Adrenal gland (tissue), 12 donors: Measurements from ENCODE around the gene PLCB1. TPM values are rescaled to one million over a fixed set of nuclear protein-coding genes. Genes with fewer than 3 reads are reported as not detected.
"Not testable (repeated sequence)": the region's sequence is repeated elsewhere in the genome, so short reads cannot be mapped to it uniquely, and the experiment has no call there.

Source experiments
- DNase-seq, 7 donors: peaks; one replicate each; pipeline ENCODE4 v3.0.0-alpha.2; 2019 to 2020
- H3K27ac ChIP-seq, 5 donors: fragments of 200-600 bp; sonication (generic) in 4 of 5; 1 replicate in 3 of 5; 2 replicates in 2 of 5; pipeline versions ENCODE4 v1.5.1 to v1.8.0; 2016 to 2020; ENCODE audit warnings: mild to moderate bottlenecking in 1 of 5
- H3K27me3 ChIP-seq: fragments of 200-600 bp; 2 replicates; pipeline ENCODE4 v1.8.0; 2021
- H3K36me3 ChIP-seq, 2 donors: fragments of 200-600 bp; replicated peaks in 1 of 2; 1 replicate in 1 of 2; 2 replicates in 1 of 2; pipeline versions ENCODE4 v1.5.1 to v1.8.0; 2018 to 2022
- H3K4me1 ChIP-seq, 2 donors: fragments of 200-600 bp; replicated peaks in 1 of 2; 1 replicate in 1 of 2; 2 replicates in 1 of 2; pipeline versions ENCODE4 v1.5.1 to v1.8.0; 2018 to 2021
- H3K4me3 ChIP-seq, 4 donors: fragments of 200-600 bp; sonication (generic) in 3 of 4; one replicate each; pipeline ENCODE4 v1.5.1; 2016 to 2018
- H3K9me3 ChIP-seq, 3 donors: fragments of 200-600 bp; sonication (generic) in 1 of 3; replicated peaks in 1 of 3; 1 replicate in 2 of 3; 2 replicates in 1 of 3; pipeline versions ENCODE4 v1.5.1 to v1.8.0; 2016 to 2021
- POLR2A ChIP-seq, 2 donors: fragments of 450-650 bp; IDR thresholded peaks; one replicate each; pipeline ENCODE4 v1.6.1; 2017; ENCODE audit warnings: antibody characterized with exemption in 2 of 2, mild to moderate bottlenecking in 2 of 2, moderate library complexity in 1 of 2
- WGBS, 4 donors: extraction: QIAGEN DNeasy Blood & Tissue Kit in 2 of 4; methylation state at CpG; one replicate each; pipeline versions ENCODE4 v1.1.5 to v1.1.7; 2013 to 2017; 5-methylcytosine and 5-hydroxymethylcytosine counted together
- intact Hi-C, 2 donors: fragments of 100-400 bp; cut with DNase I; formaldehyde crosslinking; loops; one replicate each; pipeline versions ENCODE4 v1.14.1 to v1.15.0; 2022 to 2023
- polyA plus RNA-seq, 3 donors: library from polyadenylated mRNA; stranded (reverse); fragments of 200-250 nt in 2 of 3; fragments of 350-450 nt in 1 of 3; fragmentation: Illumina TruSeq in 1 of 3; extraction: RNeasy Lipid Tissue Mini Kit (QIAGEN cat#74804) in 1 of 3; gene quantifications; one replicate each; pipeline ENCODE4 v1.2.3, GENCODE V29; 2013 to 2014
- total RNA-seq, 9 donors: library from RNA; depleted of rRNA in 4 of 9; stranded (reverse); fragments of >200 nt in 4 of 9; fragments of 120-200 nt in 1 of 9; fragmentation: NEBNext Ultra II Directional in 1 of 9; extraction: Animal tissue kit (Norgen Biotek cat#: 25700) in 1 of 9; gene quantifications; one replicate each; pipeline versions ENCODE4 v1.1.0 to v1.2.4, GENCODE V29; 2013 to 2023
- TF ChIP-seq, protein P1 (sequence below), 6 experiments: fragments of 450-650 bp in 4 of 6; fragments of 200-600 bp in 2 of 6; sonication (generic) in 1 of 6; IDR thresholded peaks; 1 replicate in 5 of 6; 2 replicates in 1 of 6; pipeline versions ENCODE4 v1.5.1 to v1.8.0; 2016 to 2021; ENCODE audit warnings: antibody characterized with exemption in 6 of 6, mild to moderate bottlenecking in 2 of 6, moderate library complexity in 1 of 6
- donor health status: healthy with polysubstance abuse.
- donor health status: Bipolar disorder and iron deficiency.
- donor health status: DM: yes; HTN: yes; CAD: no.
- donor health status: DM: no; HTN: no; CAD: no.
- donor health status: DM: no; HTN: no; CAD: no.
- donor health status: DM: yes; HTN: yes; CAD: no.

The PLCB1 gene
- total and polyA plus RNA-seq, 12 donors, result 7.7 to 56.6 (median 27.9) TPM

- no peak for TF ChIP-seq POLR2A (IDR thresholded peaks at IDR 0.05)
- TF ChIP-seq, protein P1, sequence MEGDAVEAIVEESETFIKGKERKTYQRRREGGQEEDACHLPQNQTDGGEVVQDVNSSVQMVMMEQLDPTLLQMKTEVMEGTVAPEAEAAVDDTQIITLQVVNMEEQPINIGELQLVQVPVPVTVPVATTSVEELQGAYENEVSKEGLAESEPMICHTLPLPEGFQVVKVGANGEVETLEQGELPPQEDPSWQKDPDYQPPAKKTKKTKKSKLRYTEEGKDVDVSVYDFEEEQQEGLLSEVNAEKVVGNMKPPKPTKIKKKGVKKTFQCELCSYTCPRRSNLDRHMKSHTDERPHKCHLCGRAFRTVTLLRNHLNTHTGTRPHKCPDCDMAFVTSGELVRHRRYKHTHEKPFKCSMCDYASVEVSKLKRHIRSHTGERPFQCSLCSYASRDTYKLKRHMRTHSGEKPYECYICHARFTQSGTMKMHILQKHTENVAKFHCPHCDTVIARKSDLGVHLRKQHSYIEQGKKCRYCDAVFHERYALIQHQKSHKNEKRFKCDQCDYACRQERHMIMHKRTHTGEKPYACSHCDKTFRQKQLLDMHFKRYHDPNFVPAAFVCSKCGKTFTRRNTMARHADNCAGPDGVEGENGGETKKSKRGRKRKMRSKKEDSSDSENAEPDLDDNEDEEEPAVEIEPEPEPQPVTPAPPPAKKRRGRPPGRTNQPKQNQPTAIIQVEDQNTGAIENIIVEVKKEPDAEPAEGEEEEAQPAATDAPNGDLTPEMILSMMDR (IDR thresholded peaks at IDR 0.05), result no peak
- Histone ChIP-seq H3K9me3 (no peaks in the 10 kb centered on the region), H3K4me1 (no peaks in the 10 kb centered on the region), H3K36me3 (no peaks in the 10 kb centered on the region), H3K27me3 (no peaks in the 10 kb centered on the region), H3K27ac (no peak overlapping the region), H3K4me3 (no peak overlapping the region)
- intact Hi-C loops, result no loop called here
- WGBS, 4 donors, result 74 to 84% (median 82%) methylated on average over 3 of the region's 3 CpGs
- no peak for DNase-seq
Measured at GRCh38 chr20:8587810-8588209, 455.7 kb downstream of the PLCB1 start.

- 44 to 59% (median 51%) methylated on average over 4 of the region's 4 CpGs for WGBS, 4 donors
- no peak overlapping the region for H3K4me3 ChIP-seq
- no peaks in the 10 kb centered on the region for H3K9me3 ChIP-seq
- H3K27ac ChIP-seq, result no peak overlapping the region
- DNase-seq, result no peak
- intact Hi-C loops, result no loop called here
- no peaks in the 10 kb centered on the region for H3K36me3 ChIP-seq
- H3K27me3 ChIP-seq, result no peaks in the 10 kb centered on the region
- TF ChIP-seq, protein P1 (IDR thresholded peaks at IDR 0.05), result no peak
- H3K4me1 ChIP-seq, result no peaks in the 10 kb centered on the region
Measured at GRCh38 chr20:8589956-8590355, 457.9 kb downstream of the PLCB1 start.

DNA sequence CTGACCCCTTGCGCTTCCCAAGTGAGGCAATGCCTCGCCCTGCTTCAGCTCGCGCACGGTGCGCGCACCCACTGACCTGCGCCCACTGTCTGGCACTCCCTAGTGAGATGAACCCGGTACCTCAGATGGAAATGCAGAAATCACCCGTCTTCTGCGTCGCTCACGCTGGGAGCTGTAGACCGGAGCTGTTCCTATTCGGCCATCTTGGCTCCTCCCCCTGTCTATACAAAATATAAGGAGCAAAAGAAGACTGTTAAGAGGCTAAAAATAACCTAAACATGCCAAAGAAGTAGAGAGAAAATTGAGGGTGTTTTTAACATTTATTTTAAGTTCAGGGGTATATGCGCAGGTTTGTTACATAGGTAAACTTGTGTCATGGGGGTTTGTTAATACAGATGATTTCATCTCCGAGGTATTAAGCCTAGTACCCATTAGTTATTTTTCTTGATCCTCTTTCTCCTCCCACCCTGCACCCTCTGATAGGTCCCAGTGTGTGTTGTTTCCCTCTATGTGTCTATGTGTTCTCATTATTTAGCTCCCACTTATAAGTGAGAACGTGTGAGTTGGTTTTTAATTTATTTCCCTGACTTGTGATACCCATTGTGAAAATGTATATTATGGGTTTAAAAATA, 469.0 kb downstream of the PLCB1 start:
- H3K4me3 ChIP-seq, result not testable (repeated sequence)

DNA sequence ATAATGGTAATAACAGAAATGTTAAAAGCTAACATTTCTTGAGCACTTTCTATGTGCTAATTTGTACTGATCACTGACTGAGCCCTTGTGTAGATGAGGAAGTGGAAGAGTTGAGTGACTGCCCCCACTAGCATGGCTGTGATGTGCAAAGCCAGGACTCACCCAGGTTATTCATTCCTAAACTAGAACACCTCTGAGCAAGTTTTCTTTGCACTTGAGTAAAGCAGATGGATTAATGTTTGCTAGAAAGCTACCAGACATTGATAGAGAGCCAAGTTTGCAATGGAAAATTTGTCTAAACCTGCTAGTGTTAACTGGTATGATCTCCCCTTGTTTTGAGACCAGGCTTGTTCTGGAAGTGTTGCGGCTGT, 469.5 kb downstream of the PLCB1 start:
- Histone ChIP-seq H3K36me3 (no peaks in the 10 kb centered on the region), H3K27ac (no peak overlapping the region), H3K4me3 (no peak overlapping the region), H3K27me3 (no peaks in the 10 kb centered on the region), H3K4me1 (peaks cover 0 to 19% of the 10 kb centered on the region in 2 donors), H3K9me3 (no peaks in the 10 kb centered on the region)
- DNase-seq, result no peak
- TF ChIP-seq, protein P1 (IDR thresholded peaks at IDR 0.05), result no peak
- no peak for TF ChIP-seq POLR2A (IDR thresholded peaks at IDR 0.05)
- intact Hi-C loops, result no loop called here
- WGBS, 4 donors, result 95 to 100% (median 96%) methylated on average over 1 of the region's 1 CpG

More for the DNA sequence above, 469.0 kb downstream of the PLCB1 start:
- intact Hi-C loops, H3K27ac ChIP-seq, H3K9me3 ChIP-seq, DNase-seq, H3K27me3 ChIP-seq, H3K36me3 ChIP-seq: not testable (repeated sequence)
- WGBS, 4 donors, result 87 to 96% (median 94%) methylated on average over 9 to 10 of the region's 18 CpGs
- peaks cover 0 to 19% of the 10 kb centered on the region in 2 donors for H3K4me1 ChIP-seq
